HG03039 (cell line): Measurements from ENCODE around the gene RAB1B.
"Not testable (repeated sequence)": the region's sequence is repeated elsewhere in the genome, so short reads cannot be mapped to it uniquely, and the experiment has no call there.

Experiments used
- ATAC-seq: cut with Tn5 transposase; IDR thresholded peaks from one replicate; pipeline ENCODE4 v1.9.1; 2021; ENCODE audit warnings: mild to moderate bottlenecking, moderate library complexity; ENCODE audit not compliant: unreplicated experiment

RAB1B gene

GRCh38 chr11:66294626-66295620, 26.5 kb downstream of the RAB1B start:
- no peak for ATAC-seq

DNA sequence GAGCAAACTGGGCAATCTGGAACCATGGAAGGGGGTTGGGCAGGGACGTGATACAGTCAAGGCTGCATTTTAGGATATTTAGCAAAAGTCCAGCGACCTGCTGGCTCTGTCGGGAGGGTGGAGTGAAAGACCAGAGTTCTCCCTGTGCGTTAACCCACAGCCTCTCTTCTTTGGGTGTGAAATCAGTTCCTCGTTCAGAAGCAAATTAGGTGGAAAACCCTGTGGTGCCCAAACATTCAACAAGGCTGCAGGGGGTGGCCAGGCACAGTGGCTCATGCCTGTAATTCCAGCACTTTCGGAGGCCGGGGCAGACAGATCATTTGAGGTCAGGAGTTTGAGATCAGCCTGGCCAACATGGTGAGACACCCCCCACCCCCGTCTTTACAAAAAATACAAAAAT, 29.2 kb downstream of the RAB1B start:
- ATAC-seq: no peak

DNA sequence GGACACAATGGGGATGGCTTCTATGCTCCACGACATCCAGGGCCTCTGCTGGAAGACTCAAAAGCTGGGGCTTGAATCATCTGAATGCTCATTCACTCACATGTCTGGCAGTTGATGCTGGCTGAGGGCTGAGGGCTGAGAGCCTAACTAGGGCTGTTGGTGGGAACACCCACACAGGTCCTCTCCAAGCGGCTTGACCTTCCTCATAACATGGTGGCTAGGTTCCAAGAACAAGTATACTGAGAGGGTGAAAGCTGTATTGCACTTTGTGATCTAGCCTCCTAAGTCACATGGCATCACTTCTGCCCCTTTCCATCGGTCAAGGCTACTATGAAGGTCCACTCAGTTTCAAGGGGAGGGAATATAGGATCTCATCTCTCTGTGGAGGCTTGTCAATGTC, 30.7 kb downstream of the RAB1B start:
- ATAC-seq: no peak

GRCh38 chr11:66302656-66303055, 34.2 kb downstream of the RAB1B start:
- no peak for ATAC-seq

GRCh38 chr11:66309475-66309874, 41.0 kb downstream of the RAB1B start:
- no peak for ATAC-seq

DNA sequence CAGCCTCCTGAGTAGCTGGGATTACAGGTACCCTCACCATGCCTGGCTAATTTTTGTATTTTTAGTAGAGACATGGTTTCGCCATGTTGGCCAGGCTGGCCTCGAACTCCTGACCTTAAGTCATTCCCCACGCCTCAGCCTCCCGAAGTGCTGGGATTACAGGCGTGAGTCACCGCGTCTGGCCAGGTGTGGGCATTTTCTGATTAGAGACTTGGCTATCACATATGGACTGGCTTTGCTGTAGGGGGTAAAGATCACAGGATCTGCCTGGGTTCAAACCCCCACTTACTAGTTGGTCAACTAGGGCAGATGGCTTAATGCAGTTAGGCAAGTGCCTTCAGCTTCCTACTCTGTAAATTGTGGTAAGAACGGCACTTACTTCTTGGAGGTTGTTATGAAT, 41.9 kb downstream of the RAB1B start:
- ATAC-seq: no peak

- not testable (repeated sequence) for ATAC-seq
Measured at GRCh38 chr11:66310803-66311440, 42.5 kb downstream of the RAB1B start.

DNA sequence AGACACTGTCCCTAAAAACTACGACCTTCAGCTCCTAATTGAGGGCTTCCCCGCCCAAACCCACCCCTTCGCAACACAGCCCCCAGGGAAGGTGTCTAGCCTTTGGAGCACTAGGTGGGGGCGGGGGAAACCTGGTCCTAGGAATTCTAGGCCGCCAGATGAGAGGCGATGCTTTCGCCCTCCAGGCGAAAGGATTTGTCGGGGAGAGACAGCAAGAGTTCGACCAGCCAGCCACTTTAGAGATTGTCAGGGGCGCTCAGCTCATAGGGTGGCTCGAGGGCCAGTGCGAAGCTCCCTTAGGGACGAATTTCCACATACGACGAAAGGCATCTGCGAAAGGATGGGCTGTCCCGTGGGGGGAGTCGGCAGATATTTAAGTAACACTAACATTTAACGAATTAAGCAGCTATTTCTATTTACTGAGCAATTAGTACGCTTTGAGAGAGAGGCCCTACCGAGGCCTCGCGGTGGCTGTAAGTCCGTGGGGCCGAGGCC, 43.1 kb downstream of the RAB1B start:
- ATAC-seq: no peak

DNA sequence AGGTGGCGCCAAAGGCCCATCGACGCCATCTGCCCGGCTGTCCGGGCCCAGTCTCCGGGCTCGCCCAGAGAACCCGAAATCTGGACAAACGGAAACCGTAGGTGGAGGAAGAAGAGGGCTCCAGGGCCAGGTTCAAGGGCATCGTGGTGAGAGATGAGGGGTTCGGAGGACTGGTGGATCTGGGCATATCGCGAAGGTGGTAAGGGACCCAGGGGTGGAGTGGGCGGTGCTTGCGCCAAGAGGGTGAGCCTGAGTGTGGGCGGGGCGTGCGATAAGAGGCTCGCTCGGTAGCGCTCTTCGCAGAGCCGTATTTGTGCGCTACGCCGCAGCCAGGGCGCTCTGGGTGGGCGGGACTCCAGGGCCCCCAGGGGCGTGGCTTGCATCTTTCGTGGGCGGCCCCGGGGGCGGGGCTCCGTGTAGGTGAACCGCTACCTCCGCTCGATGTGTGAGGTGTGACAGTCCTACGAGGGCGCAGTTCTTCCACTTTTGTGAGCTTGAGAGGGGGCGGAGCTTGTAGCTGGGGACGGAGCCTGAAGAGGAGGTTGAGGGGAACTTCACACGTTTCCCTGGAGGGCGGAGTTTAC, 43.6 kb downstream of the RAB1B start:
- peak; percentile 61 for ATAC-seq

GRCh38 chr11:66312549-66313320, 44.3 kb downstream of the RAB1B start:
- peak; percentile 61 for ATAC-seq

DNA sequence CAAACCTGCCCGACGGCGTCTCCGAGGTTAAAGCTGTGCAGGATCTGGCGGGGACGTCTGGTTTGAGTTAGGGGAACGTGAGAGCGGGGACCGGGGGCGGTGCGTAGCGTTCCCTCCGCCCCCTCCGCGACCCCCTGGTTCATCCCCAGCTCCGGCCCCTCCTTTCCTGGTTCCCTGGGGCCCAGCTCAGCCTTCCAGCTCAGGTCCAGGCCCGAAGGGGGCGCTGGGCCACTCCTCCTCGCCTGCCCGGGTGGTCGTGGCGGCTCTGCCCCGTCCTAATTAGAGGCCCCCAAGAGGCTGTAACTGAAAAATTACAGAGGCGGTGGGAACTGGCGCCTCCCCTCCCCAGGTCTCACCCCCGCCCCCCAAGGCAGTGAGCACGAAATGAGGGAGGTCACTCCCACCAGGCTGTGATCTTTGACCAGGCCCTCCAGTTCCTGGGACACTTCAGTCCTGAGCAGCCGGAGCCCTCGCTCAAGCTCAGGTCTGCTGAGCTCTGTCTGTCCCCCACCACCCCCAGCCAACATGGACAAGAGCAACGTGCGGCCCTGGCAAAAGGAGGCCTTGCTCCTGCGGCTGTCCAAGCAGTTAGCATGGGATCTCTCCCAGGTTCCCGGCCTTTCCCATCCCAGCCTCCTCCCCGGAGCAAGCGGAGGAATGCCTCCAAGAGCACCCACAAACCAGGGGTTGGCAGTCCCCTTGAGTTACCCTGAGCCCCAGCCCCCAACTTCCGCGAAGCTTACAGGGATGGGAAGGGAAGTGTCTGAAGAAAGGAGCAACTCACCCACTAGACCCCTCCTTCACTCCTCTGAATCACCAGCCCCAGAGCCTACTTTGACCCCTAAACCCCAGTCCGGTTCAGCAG, 45.1 kb downstream of the RAB1B start:
- no peak for ATAC-seq

DNA sequence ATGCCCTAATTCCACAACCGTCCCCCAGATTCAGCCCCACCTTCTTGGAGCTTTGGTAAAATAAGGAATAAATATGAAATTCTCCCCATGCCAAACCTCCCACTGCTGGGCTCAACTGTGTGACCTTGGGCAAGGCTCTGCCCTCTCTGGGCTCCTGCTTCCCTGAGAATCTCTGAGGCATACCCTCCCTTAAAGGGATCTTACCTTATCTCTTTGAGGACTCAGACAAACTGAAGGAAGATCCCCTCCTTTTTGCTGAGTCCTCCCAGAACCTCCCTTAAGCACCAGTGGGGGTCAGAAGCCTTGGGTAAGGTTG, 45.7 kb downstream of the RAB1B start:
- no peak for ATAC-seq

DNA sequence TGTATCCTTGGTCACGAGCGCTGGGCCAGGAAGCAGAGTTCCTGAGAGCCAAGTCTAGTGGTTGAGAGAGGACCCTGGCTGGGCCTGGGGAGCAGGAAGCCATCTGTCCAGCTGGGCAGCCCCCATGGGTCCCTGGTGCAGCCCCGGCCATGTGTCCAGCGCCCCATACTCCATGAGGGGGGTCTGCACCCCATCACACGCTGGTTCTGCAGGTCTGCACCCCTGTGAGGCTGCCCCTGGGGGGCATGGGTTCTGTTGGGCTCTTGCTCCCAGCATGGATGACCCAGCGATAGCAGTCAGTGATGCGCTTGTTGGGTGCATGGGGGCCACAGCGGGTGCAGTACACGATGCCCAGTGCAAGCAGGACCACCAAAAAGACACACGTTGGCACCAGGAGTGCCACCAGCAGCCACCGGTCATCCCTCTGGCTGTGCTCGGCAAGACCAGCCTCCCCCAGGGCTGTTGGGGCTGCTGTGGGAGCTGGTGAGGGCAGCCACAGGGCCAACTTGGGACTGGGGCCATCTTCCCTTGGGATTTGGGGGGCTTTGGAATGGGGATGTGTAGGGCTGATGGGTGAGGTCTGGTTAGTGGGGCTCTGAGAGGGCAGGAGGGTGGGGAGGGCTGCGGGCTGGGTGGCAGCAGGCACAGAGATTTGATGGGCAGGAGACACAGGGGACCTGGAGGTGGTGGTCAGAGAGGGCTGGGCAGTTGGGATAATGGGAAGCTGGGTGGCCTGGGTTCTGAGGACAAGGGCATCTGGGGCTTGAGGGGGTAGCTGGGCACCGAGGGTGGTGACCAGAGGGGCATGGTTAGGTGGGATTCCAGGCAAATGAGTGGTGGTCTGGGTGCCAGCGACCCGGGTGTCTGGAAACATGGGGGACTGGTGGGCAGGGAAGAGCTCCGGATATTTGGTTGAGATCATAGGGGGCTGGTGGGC, 46.4 kb downstream of the RAB1B start:
- ATAC-seq: no peak

DNA sequence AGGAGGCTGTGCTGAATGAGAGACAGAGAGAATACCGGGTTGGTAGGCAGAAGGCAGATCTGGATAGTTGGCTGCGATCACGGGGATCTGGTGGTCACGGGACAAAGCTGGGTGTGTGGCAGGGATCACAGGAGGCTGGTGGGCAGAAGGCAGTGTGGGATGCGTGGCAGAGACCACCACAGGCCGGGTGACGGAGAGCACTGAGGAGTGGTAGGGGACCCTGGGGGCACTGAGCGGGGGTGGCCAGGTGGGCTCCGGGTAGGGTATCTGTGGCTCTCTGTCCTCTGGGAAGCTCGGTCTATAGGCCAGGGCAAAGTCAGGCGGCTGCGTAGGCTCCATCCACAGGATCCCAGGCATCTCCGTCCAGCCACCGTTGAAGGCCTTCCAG, 47.1 kb downstream of the RAB1B start:
- no peak for ATAC-seq

- no peak for ATAC-seq
Measured at GRCh38 chr11:66315921-66316811, 47.7 kb downstream of the RAB1B start.

GRCh38 chr11:66316849-66317251, 48.4 kb downstream of the RAB1B start, which contains the start of gene CD248:
CD248 (minus strand) TSS chr11:66317044; CDS start chr11:66317027, 17 bp downstream.
- no peak for ATAC-seq

DNA sequence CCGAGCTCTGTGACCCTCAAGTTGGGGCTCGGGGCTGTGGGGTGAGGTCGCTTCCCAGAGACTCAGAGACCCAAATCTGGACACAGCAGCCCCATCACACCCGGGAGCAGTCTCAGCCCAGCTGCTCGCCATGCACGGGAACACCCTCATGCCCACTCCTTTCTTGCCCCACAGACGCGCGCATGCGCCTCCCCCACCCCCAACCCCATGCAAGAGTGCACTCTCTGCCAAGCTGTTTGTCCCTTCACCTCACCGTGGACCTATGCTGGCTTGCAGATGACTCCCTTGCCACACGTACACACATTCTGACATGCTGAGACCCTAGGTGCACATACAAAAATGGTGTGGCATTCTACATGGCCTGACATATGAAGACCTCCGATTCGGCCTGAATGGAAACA, 48.9 kb downstream of the RAB1B start:
- no peak for ATAC-seq
